Testis (tissue), 2 donors: ENCODE results near the gene TGFA.

Experiments used
- POLR2A ChIP-seq: fragments of 450-650 bp; IDR thresholded peaks from one replicate; pipeline ENCODE4 v1.6.1; 2017; ENCODE audit warnings: antibody characterized with exemption, mild to moderate bottlenecking, moderate library complexity
- TF ChIP-seq, protein P1 (sequence below), 3 experiments: fragments of 450-650 bp in 2 of 3; fragments of 200-600 bp in 1 of 3; sonication (generic) in 1 of 3; IDR thresholded peaks; one replicate each; pipeline ENCODE4 v1.5.1; 2016 to 2019; ENCODE audit warnings: antibody characterized with exemption in 3 of 3, mild to moderate bottlenecking in 2 of 3, moderate library complexity in 1 of 3

DNA sequence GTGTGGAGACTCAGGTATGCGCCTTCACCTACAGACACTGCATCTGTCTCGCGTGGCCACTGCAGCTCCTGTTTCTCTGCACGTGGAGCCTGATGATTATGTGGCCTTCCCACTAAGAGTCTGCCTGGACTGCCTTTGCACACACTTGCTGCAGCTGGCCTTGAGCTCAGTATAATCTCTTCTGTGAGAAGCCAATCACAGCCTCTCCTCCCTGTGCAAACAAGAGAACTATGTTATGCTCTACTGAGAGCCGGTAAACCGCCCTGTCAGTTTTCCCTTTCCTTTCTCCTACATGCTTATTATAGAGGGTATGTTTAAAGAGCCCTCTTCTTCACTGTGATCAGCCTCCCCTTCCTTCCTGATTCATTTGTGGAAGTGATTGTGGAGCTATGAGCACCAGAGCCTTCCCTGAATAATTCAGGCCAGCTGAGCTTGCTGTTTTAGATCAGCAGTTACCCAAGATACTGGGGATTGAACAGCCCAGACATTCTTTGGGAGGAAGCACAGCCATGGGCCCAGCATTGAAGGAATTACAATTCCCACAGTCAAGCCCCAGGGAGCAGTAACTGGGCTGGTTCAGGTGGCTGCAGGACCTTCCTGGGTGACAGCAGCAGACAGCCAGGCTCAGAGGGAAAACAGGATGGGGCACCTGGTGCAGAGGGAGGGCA lies 3.7 kb upstream of the TGFA start:
- TF ChIP-seq, protein P1, sequence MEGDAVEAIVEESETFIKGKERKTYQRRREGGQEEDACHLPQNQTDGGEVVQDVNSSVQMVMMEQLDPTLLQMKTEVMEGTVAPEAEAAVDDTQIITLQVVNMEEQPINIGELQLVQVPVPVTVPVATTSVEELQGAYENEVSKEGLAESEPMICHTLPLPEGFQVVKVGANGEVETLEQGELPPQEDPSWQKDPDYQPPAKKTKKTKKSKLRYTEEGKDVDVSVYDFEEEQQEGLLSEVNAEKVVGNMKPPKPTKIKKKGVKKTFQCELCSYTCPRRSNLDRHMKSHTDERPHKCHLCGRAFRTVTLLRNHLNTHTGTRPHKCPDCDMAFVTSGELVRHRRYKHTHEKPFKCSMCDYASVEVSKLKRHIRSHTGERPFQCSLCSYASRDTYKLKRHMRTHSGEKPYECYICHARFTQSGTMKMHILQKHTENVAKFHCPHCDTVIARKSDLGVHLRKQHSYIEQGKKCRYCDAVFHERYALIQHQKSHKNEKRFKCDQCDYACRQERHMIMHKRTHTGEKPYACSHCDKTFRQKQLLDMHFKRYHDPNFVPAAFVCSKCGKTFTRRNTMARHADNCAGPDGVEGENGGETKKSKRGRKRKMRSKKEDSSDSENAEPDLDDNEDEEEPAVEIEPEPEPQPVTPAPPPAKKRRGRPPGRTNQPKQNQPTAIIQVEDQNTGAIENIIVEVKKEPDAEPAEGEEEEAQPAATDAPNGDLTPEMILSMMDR (IDR thresholded peaks at IDR 0.05): no peak
- no peak for TF ChIP-seq POLR2A
